HepG2 (cell line): ENCODE data around the gene FAM217B. TPM values are rescaled to one million over a fixed set of nuclear protein-coding genes. Genes with fewer than 3 reads are reported as not detected.
A peak's percentile ranks its signal among the peaks of the same experiment; 100 is the strongest.

Source experiments
- ATAC-seq: fragments of 200-7000 bp; cut with Tn5 transposase; 3 replicates; pipeline ENCODE4 v1.9.1; 2020; ENCODE audit warnings: mild to moderate bottlenecking, moderate library complexity
- BruUV-seq: library from RNA; stranded (reverse); fragments of 400-500 nt; replicated peaks from 2 replicates; lab custom pipeline; 2021; lab: Mats Ljungman, UMichigan
- CTCF ChIA-PET: fragments of 300-600 bp; formaldehyde crosslinking; extraction: SDS; loops from one replicate; lab custom pipeline; 2021; ENCODE audit warnings: low total read pairs, inconsistent platforms, low intra/inter-chr PET ratio; lab: Yijun Ruan, JAX
- POLR2A ChIA-PET: fragments of 350-600 bp; sonication (Branson Sonifier 250); formaldehyde crosslinking; loops from one replicate; lab custom pipeline; 2020; ENCODE audit warnings: antibody characterized with exemption, inconsistent platforms; lab: Yijun Ruan, JAX
- DNase-seq: peaks from one replicate; pipeline ENCODE4 v3.0.0-alpha.2; 2015; ENCODE audit warnings: low spot score
- FAIRE-seq: peaks from 3 replicates; lab custom pipeline; 2011; peaks lifted over from hg19 to GRCh38; lab: Jason Lieb, UNC
- H2AFZ ChIP-seq: one replicate; pipeline ENCODE4 v1.6.1; 2011; ENCODE audit warnings: low read length, inconsistent platforms
- H3K27ac ChIP-seq: fragments of 300-600 bp; 3 replicates; pipeline ENCODE4 v1.8.0; 2011; ENCODE audit warnings: mixed run types, mild to moderate bottlenecking, mixed read lengths, low read length, inconsistent platforms; ENCODE audit not compliant: insufficient read depth; ENCODE audit errors: extremely low read length
- H3K27me3 ChIP-seq, 2 experiments: fragments of 200-600 bp in 1 of 2; 2 replicates in 1 of 2; 3 replicates in 1 of 2; pipeline versions ENCODE4 v1.6.0 to v1.8.0; 2011; ENCODE audit warnings: low read length in 2 of 2, mild to moderate bottlenecking in 2 of 2, moderate library complexity in 2 of 2, inconsistent platforms in 1 of 2; ENCODE audit not compliant: insufficient read depth in 2 of 2, control insufficient read depth in 1 of 2
- H3K36me3 ChIP-seq, 2 experiments: fragments of 200-600 bp in 1 of 2; replicated peaks in 1 of 2; 2 replicates in 1 of 2; 3 replicates in 1 of 2; pipeline versions ENCODE4 v1.5.1 to v1.8.0; 2011; ENCODE audit warnings: low read length in 2 of 2, inconsistent platforms in 1 of 2; ENCODE audit not compliant: insufficient read depth in 2 of 2, control insufficient read depth in 1 of 2
- H3K4me1 ChIP-seq: 2 replicates; pipeline ENCODE4 v1.5.1; 2012; ENCODE audit warnings: low read length, inconsistent platforms; ENCODE audit not compliant: insufficient read depth
- H3K4me2 ChIP-seq: 2 replicates; pipeline ENCODE4 v1.6.0; 2011; ENCODE audit warnings: low read depth, low read length, inconsistent platforms
- H3K4me3 ChIP-seq, 3 experiments: fragments of 200-600 bp in 1 of 3; sonication (generic), shearing (Covaris generic) in 1 of 3; replicated peaks in 1 of 3; 2 replicates each; pipeline ENCODE4 v1.5.1; 2011 to 2016; ENCODE audit warnings: low read length in 3 of 3, inconsistent platforms in 2 of 3, low read depth in 2 of 3, mild to moderate bottlenecking in 2 of 3, control low read depth in 1 of 3, mixed read lengths in 1 of 3; ENCODE audit not compliant: insufficient read depth in 1 of 3
- H3K79me2 ChIP-seq: one replicate; pipeline ENCODE4 v1.6.1; 2011; ENCODE audit warnings: low read length, inconsistent platforms; ENCODE audit not compliant: insufficient read depth
- H3K9ac ChIP-seq: 2 replicates; pipeline ENCODE4 v1.6.0; 2011; ENCODE audit warnings: mild to moderate bottlenecking, low read depth, low read length, inconsistent platforms; ENCODE audit not compliant: insufficient read depth
- H3K9me3 ChIP-seq: 2 replicates; pipeline ENCODE4 v1.5.1; 2012; ENCODE audit warnings: mild to moderate bottlenecking, low read length
- H4K20me1 ChIP-seq: 2 replicates; pipeline ENCODE4 v1.6.0; 2011; ENCODE audit warnings: inconsistent platforms, mild to moderate bottlenecking, low read length, moderate library complexity; ENCODE audit not compliant: insufficient read depth
- GFI1 ChIP-seq: sonication (generic); formaldehyde crosslinking; IDR thresholded peaks from 2 replicates; pipeline ENCODE4 v1.5.0; 2020; ENCODE audit warnings: missing genetic modification reagents, mild to moderate bottlenecking, borderline replicate concordance
- KDM2A ChIP-seq: sonication (generic); formaldehyde crosslinking; IDR thresholded peaks from 2 replicates; pipeline ENCODE4 v1.4.0; 2020; ENCODE audit warnings: low read depth, missing genetic modification reagents, borderline replicate concordance
- MAFF ChIP-seq: IDR thresholded peaks from 2 replicates; pipeline ENCODE4 v1.6.1; 2011; ENCODE audit warnings: low read depth, low read length, improper control_type of control experiment
- MAFK ChIP-seq, 2 experiments: IDR thresholded peaks in 1 of 2; conservative IDR thresholded peaks in 1 of 2; 2 replicates each; pipeline ENCODE4 v1.6.1; 2011; ENCODE audit warnings: improper control_type of control experiment in 2 of 2, low read length in 2 of 2
- MTA3 ChIP-seq: sonication (generic); formaldehyde crosslinking; IDR thresholded peaks from 2 replicates; pipeline ENCODE4 v1.4.0; 2020; ENCODE audit warnings: missing genetic modification reagents
- NFKB2 ChIP-seq: sonication (generic); formaldehyde crosslinking; IDR thresholded peaks from 2 replicates; pipeline ENCODE4 v1.4.0; 2020; ENCODE audit warnings: missing genetic modification reagents, borderline replicate concordance
- PITX1 ChIP-seq: sonication (generic); formaldehyde crosslinking; IDR thresholded peaks from 2 replicates; pipeline ENCODE4 v1.5.1; 2020; ENCODE audit warnings: mild to moderate bottlenecking, missing genetic modification reagents
- SOX13 ChIP-seq, 3 experiments: fragments of 450-650 bp in 1 of 3; sonication (generic) in 1 of 3; formaldehyde crosslinking in 1 of 3; IDR thresholded peaks in 2 of 3; conservative IDR thresholded peaks in 1 of 3; 2 replicates each; pipeline versions ENCODE4 v1.5.0 to v1.6.1; 2016 to 2020; ENCODE audit warnings: antibody characterized with exemption in 1 of 3, mild to moderate bottlenecking in 1 of 3, missing compliant biosample characterization in 1 of 3, missing genetic modification reagents in 1 of 3, moderate library complexity in 1 of 3
- SP4 ChIP-seq: sonication (generic); formaldehyde crosslinking; IDR thresholded peaks from 2 replicates; pipeline ENCODE4 v1.8.1; 2023; ENCODE audit warnings: mild to moderate bottlenecking, missing genetic modification reagents
- ZNF280D ChIP-seq: sonication (generic); formaldehyde crosslinking; IDR thresholded peaks from 2 replicates; pipeline ENCODE4 v1.5.1; 2020; ENCODE audit warnings: mild to moderate bottlenecking, missing genetic modification reagents
- ZNF749 ChIP-seq: sonication (generic); formaldehyde crosslinking; IDR thresholded peaks from 2 replicates; pipeline ENCODE4 v1.8.0; 2022; ENCODE audit warnings: mild to moderate bottlenecking, missing genetic modification reagents, moderate library complexity, borderline replicate concordance
- ZNF879 ChIP-seq: sonication (generic); formaldehyde crosslinking; IDR thresholded peaks from 2 replicates; pipeline ENCODE4 v1.8.1; 2023; ENCODE audit warnings: missing genetic modification reagents
- WGBS: methylation state at CpG from one replicate; pipeline ENCODE4 v1.1.6; 2017; ENCODE audit warnings: low lambda C conversion rate; 5-methylcytosine and 5-hydroxymethylcytosine counted together
- in situ Hi-C: cut with HindIII; loops from 2 replicates; pipeline ENCODE4 v1.10.0; 2017; ENCODE audit warnings: low pct_unique_long_range_greater_than_20kb; ENCODE audit not compliant: extremely low pct_ligation_motif_present
- intact Hi-C: fragments of 100-400 bp; cut with micrococcal nuclease; formaldehyde crosslinking; loops from one replicate; pipeline ENCODE4 v1.10.0; 2022; ENCODE audit not compliant: unreplicated experiment
- polyA plus RNA-seq, 8 experiments: library from polyadenylated mRNA; depleted of rRNA in 3 of 8; stranded (reverse) in 7 of 8; unstranded in 1 of 8; fragments of >200 nt; fragmentation: Illumina TruSeq in 4 of 8; extraction: Trizol in 4 of 8; gene quantifications; 2 replicates each; pipeline versions ENCODE4 v1.2.1 to v1.2.3, GENCODE V29; 2011 to 2016; ENCODE audit warnings: low read depth in 4 of 8, missing spikeins in 1 of 8, mixed read lengths in 1 of 8; ENCODE audit not compliant: insufficient read depth in 1 of 8
- total RNA-seq, 5 experiments: library from RNA; depleted of rRNA; stranded (reverse); fragments of >200 nt; fragmentation: Illumina TruSeq; extraction: Trizol; gene quantifications; 2 replicates each; pipeline ENCODE4 v1.2.3, GENCODE V29; 2016; ENCODE audit warnings: low read depth in 1 of 5
- TF ChIP-seq, protein P1 (sequence below): sonication (generic); formaldehyde crosslinking; conservative IDR thresholded peaks from 2 replicates; pipeline ENCODE4 v1.8.0; 2022; ENCODE audit warnings: mild to moderate bottlenecking, moderate library complexity, missing genetic modification reagents

Gene FAM217B
- total and polyA plus RNA-seq, 2 of the 13 experiments (the other 11 are each of a cell fraction or from before 2014, with no cell fraction given) = 11.1 to 14.3 TPM

GRCh38 chr20:59966428-59966827 is 26.2 kb downstream of the FAM217B start:
- Histone ChIP-seq H3K4me2 (no peak overlapping the region), H3K9ac (no peak overlapping the region), H3K4me3 (no peak overlapping the region), H3K4me1 (no peaks in the 10 kb centered on the region), H3K27ac (no peak overlapping the region), H4K20me1 (no peaks in the 10 kb centered on the region), H2AFZ (no peak overlapping the region), H3K36me3 (no peaks in the 10 kb centered on the region), H3K27me3 (no peaks in the 10 kb centered on the region; a peak in 1 of 5 replicates), H3K79me2 (no peaks in the 10 kb centered on the region), H3K9me3 (no peaks in the 10 kb centered on the region)
- FAIRE-seq (no peak), ATAC-seq (no peak), DNase-seq (no peak)
- ChIA-PET CTCF (no interaction called here), POLR2A (no interaction called here)
- in situ Hi-C loops = no loop called here
- intact Hi-C loops = no loop called here
- BruUV-seq = no TSS peak
- TF ChIP-seq MAFK (conservative IDR thresholded peaks at IDR 0.05 in 1 of 2, IDR thresholded peaks at IDR 0.05 in 1 of 2; ENCODE audit: low read length in 2 of 2) (peak; percentile 33 to 55; a peak in 3 of 4 replicates), KDM2A (CRISPR knock-in tag) (no peak), SOX13 (IDR thresholded peaks at IDR 0.05) (no peak), SOX13 (CRISPR knock-in tag; conservative IDR thresholded peaks at IDR 0.05 in 1 of 2, IDR thresholded peaks at IDR 0.05 in 1 of 2) (peak in 1 of 2 experiments; percentile 38; a peak in 1 of 4 replicates), MAFF (peak; percentile 63), GFI1 (CRISPR knock-in tag) (no peak)
- 43% methylated on average over 3 of the region's 3 CpGs for WGBS

DNA sequence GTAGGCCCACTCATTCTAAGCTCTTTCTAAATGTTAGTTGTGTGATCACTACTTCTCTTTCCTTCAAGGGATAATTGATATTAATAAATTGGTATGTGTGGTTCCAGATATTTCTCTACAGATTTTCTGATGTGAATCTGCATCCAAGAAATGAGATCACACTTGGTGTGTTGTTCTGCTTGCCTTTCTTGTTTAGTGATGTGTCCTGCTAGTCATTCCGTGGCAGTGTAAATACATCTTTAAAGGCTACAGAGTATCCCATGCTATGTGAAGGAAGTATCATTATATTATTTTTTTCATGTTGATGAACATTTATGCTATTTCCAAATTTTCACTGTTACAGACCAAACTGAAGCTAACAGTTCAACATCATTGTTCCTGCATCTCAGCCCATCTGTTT is 31.2 kb downstream of the FAM217B start:
- no peak overlapping the region for H3K9ac ChIP-seq
- no peak for DNase-seq
- no peaks in the 10 kb centered on the region for H3K9me3 ChIP-seq
- no peaks in the 10 kb centered on the region for H3K4me1 ChIP-seq
- H3K79me2 ChIP-seq = no peaks in the 10 kb centered on the region
- no TSS peak for BruUV-seq
- CTCF ChIA-PET = no interaction called here
- H3K4me3 ChIP-seq = no peak overlapping the region
- intact Hi-C loops (no loop called here), in situ Hi-C loops (no loop called here)
- no peaks in the 10 kb centered on the region for H3K36me3 ChIP-seq
- POLR2A ChIA-PET = no interaction called here
- no peaks in the 10 kb centered on the region for H4K20me1 ChIP-seq
- no peak overlapping the region for H2AFZ ChIP-seq
- 11% methylated on average over 1 of the region's 1 CpG for WGBS
- no peak for ATAC-seq
- no peak overlapping the region for H3K27ac ChIP-seq
- no peak overlapping the region for H3K4me2 ChIP-seq
- no peak for FAIRE-seq
- H3K27me3 ChIP-seq = no peaks in the 10 kb centered on the region
- TF ChIP-seq NFKB2 (CRISPR knock-in tag) (no peak), SP4 (CRISPR knock-in tag) (no peak), MTA3 (CRISPR knock-in tag) (no peak), ZNF280D (CRISPR knock-in tag) (no peak), PITX1 (no peak), ZNF749 (no peak), ZNF879 (CRISPR knock-in tag) (no peak)
- TF ChIP-seq, protein P1, sequence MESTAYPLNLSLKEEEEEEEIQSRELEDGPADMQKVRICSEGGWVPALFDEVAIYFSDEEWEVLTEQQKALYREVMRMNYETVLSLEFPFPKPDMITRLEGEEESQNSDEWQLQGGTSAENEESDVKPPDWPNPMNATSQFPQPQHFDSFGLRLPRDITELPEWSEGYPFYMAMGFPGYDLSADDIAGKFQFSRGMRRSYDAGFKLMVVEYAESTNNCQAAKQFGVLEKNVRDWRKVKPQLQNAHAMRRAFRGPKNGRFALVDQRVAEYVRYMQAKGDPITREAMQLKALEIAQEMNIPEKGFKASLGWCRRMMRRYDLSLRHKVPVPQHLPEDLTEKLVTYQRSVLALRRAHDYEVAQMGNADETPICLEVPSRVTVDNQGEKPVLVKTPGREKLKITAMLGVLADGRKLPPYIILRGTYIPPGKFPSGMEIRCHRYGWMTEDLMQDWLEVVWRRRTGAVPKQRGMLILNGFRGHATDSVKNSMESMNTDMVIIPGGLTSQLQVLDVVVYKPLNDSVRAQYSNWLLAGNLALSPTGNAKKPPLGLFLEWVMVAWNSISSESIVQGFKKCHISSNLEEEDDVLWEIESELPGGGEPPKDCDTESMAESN = no peak
